Measurements from ENCODE around the gene TAF10. TPM values are rescaled to one million over a fixed set of nuclear protein-coding genes. Genes with fewer than 3 reads are reported as not detected.

The TAF10 gene
- total RNA-seq, 1 donor from 2014 or later, result 150 TPM

GRCh38 chr11:6610591-6610990 is 1.4 kb downstream of the TAF10 start:
- intact Hi-C loops (cut with micrococcal nuclease), result loop anchor here (5.0 to 10.0 kb wide), 2 partner anchors 288 to 986 kb away; partner anchors contain the start of genes CAVIN3 and TRIM34

DNA sequence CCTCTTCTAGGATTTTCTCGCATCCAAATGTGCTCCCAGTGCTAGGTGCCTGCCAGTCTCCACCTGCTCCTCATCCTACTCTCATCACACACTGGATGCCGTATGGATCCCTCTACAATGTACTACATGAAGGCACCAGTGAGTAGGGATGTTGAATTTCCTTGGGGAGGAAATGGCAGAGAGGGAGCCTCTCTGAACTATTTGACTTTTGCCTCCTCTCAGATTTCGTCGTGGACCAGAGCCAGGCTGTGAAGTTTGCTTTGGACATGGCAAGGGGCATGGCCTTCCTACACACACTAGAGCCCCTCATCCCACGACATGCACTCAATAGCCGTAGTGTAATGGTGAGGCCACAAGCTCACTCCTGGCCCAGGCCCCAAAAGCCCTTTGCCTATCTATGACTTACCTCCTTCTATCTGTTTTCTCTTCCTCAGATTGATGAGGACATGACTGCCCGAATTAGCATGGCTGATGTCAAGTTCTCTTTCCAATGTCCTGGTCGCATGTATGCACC is 2.5 kb downstream of the TAF10 start:
- intact Hi-C loops (cut with micrococcal nuclease), result loop anchor here (5.0 to 10.0 kb wide), 2 partner anchors 287 to 985 kb away; partner anchors contain the start of genes CAVIN3 and TRIM34

DNA sequence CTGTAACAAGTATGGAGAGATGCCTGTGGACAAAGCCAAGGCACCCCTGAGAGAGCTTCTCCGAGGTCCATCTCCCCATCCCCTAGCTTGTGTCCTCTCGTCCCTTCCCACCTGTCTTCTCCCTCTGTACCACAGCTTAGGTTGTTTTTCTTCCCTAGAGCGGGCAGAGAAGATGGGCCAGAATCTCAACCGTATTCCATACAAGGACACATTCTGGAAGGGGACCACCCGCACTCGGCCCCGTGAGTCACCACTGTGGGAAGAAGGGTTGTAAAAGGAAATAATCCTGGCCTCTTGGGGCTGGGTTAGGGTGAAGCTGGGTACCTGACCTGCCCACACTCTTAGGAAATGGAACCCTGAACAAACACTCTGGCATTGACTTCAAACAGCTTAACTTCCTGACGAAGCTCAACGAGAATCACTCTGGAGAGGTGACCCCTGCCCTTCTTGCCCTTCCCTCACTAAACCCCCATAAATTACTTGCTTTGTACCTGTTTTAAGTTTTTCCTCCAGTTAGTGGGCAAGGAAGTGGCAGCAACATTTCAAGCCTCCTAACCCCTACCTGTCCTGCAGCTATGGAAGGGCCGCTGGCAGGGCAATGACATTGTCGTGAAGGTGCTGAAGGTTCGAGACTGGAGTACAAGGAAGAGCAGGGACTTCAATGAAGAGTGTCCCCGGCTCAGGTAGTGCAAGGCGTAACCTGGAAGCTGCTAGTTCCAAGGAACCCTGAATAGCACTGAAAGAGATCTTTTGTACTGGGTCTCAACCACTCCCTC is 3.1 kb downstream of the TAF10 start:
- intact Hi-C loops (cut with micrococcal nuclease), result no loop called here

GRCh38 chr11:6608011-6608410 is 4.0 kb downstream of the TAF10 start:
- intact Hi-C loops (cut with micrococcal nuclease), result no loop called here

GRCh38 chr11:6607190-6607795 is 4.7 kb downstream of the TAF10 start:
- intact Hi-C loops (cut with micrococcal nuclease), result no loop called here

GRCh38 chr11:6606471-6607189 is 5.4 kb downstream of the TAF10 start:
- intact Hi-C loops (cut with micrococcal nuclease), result loop anchor here (1.0 kb wide), 3 partner anchors 13 to 61 kb away; partner anchors contain the start of gene TPP1

- intact Hi-C loops (cut with micrococcal nuclease), result loop anchor here (1.0 kb wide), 1 partner anchor 102 kb away; no protein-coding TSS in a partner anchor
These were observed 7.2 kb downstream of the TAF10 start for GRCh38 chr11:6604790-6605189.

GRCh38 chr11:6604081-6604626 is 7.9 kb downstream of the TAF10 start:
- intact Hi-C loops (cut with micrococcal nuclease), result loop anchor here (1.0 kb wide), 1 partner anchor 102 kb away; no protein-coding TSS in a partner anchor

DNA sequence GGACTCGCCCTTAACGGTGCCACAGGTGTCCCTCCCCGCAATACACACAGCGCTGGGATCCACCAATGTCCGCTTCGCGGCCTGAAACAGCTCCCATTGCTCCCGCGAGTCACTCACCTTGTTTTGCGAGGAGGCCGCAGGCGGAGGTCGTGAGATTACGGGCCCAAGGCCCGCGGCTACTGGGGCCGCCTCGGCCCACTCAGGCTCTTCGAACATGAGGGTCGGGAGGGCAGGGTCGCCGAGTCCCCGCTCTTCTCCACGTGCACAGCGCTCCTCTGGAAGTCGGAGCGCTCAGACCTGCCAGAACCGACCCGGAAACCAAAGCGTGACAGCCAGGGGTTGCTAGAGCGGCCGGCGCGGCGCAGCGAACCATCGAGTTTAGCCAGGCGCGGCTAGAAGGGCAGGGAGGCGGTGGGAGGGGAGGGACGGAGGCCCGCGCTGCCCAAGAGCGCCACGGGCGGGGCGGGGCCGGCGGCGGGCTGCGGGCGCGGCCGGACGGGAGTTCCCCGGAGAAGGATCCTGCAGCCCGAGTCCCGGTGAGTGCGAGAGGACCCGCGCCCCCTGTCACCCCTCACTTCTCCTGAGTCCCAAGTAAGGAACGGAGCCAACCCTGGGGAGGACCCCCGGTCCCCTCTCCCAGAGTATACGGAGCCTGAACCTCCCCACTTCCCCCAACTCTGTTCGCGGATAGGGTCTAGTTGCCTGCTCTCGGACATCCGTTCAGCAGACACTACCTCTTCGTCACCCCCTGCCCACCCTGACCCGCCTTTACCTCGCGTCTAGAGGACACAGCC is 8.5 kb downstream of the TAF10 start, which contains the start of the genes ILK and RRP8:
ILK (plus strand) TSS at position 488 of the 794 bp plus-strand sequence. CDS start 498 bp downstream, outside the sequence.
RRP8 (minus strand) TSS at position 330 of the 794 bp plus-strand sequence; CDS start at position 216, 114 bp downstream.
- intact Hi-C loops (cut with micrococcal nuclease), result loop anchor here (1.0 to 2.0 kb wide), 10 partner anchors 9 to 369 kb away; partner anchors contain the start of genes ARFIP2, FHIP1B, MRPL17 and SMPD1

GRCh38 chr11:6602096-6602940 is 9.7 kb downstream of the TAF10 start:
- intact Hi-C loops (cut with micrococcal nuclease), result loop anchor here (2.0 kb wide), 2 partner anchors 16 to 368 kb away; partner anchors contain the start of genes FHIP1B and TPP1

DNA sequence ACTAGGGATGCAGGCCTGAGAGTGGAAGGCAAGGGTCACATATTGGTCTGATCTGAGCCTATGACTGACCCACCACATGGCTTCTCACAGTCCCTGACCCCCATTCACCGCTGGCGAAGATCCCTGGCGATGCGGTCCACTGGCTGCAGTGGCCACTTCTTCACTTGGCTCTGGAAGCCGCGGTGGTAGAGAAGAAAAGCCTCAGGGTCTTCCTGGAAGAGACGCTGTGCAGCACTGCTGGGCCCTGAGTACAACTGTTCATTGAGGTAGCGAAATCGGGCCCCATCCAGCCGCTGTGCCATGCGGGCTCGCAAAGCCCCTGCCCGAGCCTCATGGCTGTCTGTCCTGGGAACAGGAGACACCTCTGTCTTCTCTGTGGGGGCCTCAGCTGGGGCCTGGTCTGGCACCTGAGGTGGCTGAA is 11.0 kb downstream of the TAF10 start:
- intact Hi-C loops (cut with micrococcal nuclease), result no loop called here

DNA sequence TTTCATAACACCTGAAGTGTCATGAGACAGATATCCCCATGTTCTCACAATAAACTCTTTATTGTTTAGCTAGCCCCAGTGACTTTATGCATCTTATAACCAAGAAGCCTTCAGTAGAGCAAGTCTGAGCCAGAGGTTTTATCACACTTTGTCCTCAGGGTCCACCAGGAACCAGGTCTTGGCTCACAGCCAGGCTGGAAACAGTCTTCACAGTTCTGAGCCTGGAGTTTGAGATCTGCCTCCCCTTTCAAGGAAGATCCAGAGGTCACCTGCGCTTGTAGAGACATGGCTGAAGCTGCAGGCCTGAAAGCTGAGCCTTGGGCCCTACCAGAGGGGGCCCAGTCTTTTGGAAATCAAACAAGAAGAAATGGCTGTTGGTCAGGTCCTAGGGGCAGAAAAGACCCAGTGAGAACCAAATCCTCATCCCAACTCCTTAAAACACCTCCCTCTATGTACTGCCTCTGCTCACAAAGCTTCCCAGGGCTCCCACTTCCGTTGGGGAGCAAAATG is 12.1 kb downstream of the TAF10 start:
- intact Hi-C loops (cut with micrococcal nuclease), result no loop called here

DNA sequence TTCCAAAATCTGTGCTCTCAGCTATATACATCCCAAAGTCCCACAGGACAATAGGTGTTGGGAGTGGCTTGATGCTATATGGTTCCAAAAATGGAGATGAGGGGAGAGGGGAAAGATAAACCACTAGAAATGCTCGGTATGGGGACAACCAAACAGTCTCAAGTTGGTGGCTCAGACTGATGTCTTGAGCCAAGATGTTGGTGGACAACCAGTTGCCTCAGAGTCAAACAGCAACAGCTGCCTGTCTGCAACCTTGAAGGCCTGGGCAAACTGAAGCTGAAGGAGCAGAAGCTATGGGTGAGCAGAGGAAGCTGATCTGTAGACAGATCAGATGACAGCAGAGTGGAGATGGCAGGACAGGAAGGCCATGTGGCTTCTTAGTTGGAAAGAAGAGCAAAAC is 12.6 kb downstream of the TAF10 start:
- intact Hi-C loops (cut with micrococcal nuclease), result no loop called here

GRCh38 chr11:6598555-6598954 is 13.5 kb downstream of the TAF10 start:
- intact Hi-C loops (cut with micrococcal nuclease), result no loop called here

DNA sequence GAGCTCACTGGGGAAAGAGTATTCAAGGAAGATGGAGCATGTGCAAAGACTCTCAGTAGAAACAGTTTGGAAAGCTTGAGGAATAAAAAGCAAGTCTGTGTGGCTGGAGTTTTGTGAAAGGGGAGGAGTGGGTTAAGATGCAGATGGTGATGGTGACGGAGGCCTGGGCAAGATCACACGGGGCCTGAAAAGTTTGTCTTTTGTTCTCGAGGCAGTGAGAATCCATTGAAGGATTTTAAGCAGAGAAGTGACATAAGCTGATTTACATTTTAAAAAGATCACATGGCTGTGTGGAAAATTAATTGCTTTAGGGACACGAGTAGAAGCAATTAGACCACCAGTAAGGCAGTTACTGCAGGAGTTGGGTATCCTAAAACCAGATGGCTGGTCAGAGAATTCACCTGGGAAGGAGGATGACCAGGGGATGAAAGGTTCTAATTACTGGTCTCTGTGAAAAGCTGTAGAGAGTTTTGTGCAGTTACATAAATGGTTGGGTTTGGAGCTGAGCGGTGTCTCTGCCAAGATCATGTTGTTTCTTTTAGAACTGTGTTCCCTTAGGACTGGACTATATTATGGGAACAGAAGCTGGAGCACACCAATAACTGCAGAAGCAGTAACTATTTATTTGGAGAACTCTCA is 15.7 kb downstream of the TAF10 start:
- intact Hi-C loops (cut with micrococcal nuclease), result no loop called here

DNA sequence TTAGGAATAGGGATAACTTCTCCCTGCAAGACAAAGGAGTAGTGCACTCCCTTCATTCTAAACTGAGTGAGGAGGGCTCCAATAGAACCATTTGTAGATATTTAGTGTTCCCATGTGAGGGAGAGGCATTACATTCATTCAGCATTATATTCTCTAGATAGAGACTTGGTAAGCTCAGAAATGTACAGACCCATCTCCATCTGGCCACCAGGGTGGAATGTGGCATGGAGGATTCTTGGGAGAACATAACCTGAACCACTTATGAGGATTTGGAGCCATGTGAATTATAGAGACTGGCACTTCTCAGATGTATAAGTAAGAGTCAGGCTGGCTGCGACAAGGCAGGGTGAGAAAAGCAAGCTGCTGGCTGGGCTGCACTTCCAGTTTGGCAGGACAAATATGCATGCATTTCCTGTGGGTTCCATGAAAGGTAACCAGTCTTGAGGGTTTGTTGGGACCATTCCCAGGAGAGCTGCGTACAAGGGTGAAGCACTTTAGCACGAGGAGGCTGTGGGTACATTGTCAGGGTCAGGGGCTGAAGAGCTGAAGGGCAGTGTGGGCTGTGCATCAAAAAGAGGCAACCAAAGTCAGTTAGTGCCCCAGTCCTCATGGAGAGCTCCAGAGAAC is 17.8 kb downstream of the TAF10 start:
- intact Hi-C loops (cut with micrococcal nuclease), result no loop called here

- intact Hi-C loops (cut with micrococcal nuclease), result no loop called here
These were observed 24.0 kb downstream of the TAF10 start for GRCh38 chr11:6588018-6588417.
